Left lung (tissue), 10 donors: ENCODE data around the gene ADCY2. TPM values are rescaled to one million over a fixed set of nuclear protein-coding genes. Genes with fewer than 3 reads are reported as not detected.

Source experiments
- ATAC-seq: fragments of 200-7000 bp; cut with Tn5 transposase; one replicate; pipeline ENCODE4 v1.9.1; 2020; ENCODE audit warnings: moderate library complexity
- DNase-seq, 4 donors: peaks; one replicate each; pipeline ENCODE4 v3.0.0-alpha.2; 2013 to 2020
- H3K27ac ChIP-seq, 2 donors: fragments of 200-600 bp; sonication (generic) in 1 of 2; one replicate each; pipeline versions ENCODE4 v1.5.0 to v1.8.0; 2020 to 2021
- H3K27me3 ChIP-seq, 2 donors: fragments of 200-600 bp; sonication (generic) in 1 of 2; one replicate each; pipeline versions ENCODE4 v1.5.0 to v1.8.0; 2020 to 2021
- H3K36me3 ChIP-seq, 2 donors: fragments of 200-600 bp; sonication (generic) in 1 of 2; one replicate each; pipeline versions ENCODE4 v1.5.0 to v1.8.0; 2020 to 2021
- H3K4me1 ChIP-seq, 2 donors: fragments of 200-600 bp; one replicate each; pipeline ENCODE4 v1.8.0; 2021
- H3K4me3 ChIP-seq, 2 donors: fragments of 200-600 bp; sonication (generic) in 1 of 2; one replicate each; pipeline versions ENCODE4 v1.5.0 to v1.8.0; 2020 to 2021; ENCODE audit warnings: mild to moderate bottlenecking in 1 of 2
- H3K9me3 ChIP-seq, 2 donors: fragments of 200-600 bp; sonication (generic) in 1 of 2; one replicate each; pipeline versions ENCODE4 v1.5.0 to v1.8.0; 2020 to 2021
- intact Hi-C, 2 donors: fragments of 100-400 bp; cut with DNase I; formaldehyde crosslinking; loops; one replicate each; pipeline versions ENCODE4 v1.11.2 to v1.14.2; 2022
- polyA plus RNA-seq, 6 donors: library from polyadenylated mRNA; unstranded; fragments of 120-200 nt; gene quantifications; one replicate each; pipeline ENCODE4 v1.2.1, GENCODE V29; 2013; ENCODE audit not compliant: insufficient read length in 6 of 6
- total RNA-seq, 2 donors: library from RNA; stranded (reverse); fragmentation: NEBNext Ultra II Directional; extraction: Animal tissue kit (Norgen Biotek cat#: 25700); gene quantifications; one replicate each; pipeline ENCODE4 v1.2.1, GENCODE V29; 2021
- TF ChIP-seq, protein P1 (sequence below), 2 donors: fragments of 200-600 bp; sonication (generic) in 1 of 2; IDR thresholded peaks; one replicate each; pipeline versions ENCODE4 v1.5.0 to v1.8.0; 2021; ENCODE audit warnings: antibody characterized with exemption in 2 of 2
- donor health status: DM: no; HTN: yes; CAD: no.
- donor health status: DM: no; HTN: no; CAD: no.

The ADCY2 gene
- total and polyA plus RNA-seq, 8 donors, result 0.34 to 14.0 (median 9.6) TPM

DNA sequence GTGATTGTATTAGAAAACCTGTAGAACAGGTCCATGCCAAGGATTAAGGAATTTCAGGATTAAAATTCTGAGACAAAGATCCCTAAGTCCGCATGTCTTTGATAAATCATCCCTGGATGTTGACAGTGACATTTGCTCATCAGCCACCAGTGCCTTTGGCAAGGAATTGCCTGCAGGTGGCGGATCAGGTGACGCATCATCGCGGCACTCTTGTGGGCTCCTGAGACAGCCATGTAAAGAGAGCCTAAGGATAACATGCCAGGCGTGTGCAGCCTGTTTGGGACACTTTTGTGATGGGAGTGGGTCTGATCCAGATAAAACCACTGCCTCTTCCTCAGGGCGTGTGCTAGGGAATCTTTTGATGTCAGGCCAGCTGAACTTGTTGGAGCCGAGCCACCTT is 40.6 kb downstream of the ADCY2 start:
- Histone ChIP-seq H3K4me1 (no peaks in the 10 kb centered on the region), H3K4me3 (no peak overlapping the region), H3K36me3 (no peaks in the 10 kb centered on the region), H3K27me3 (no peaks in the 10 kb centered on the region), H3K27ac (no peak overlapping the region), H3K9me3 (peaks cover 0 to 5% of the 10 kb centered on the region in 2 donors)
- DNase-seq, result no peak
- intact Hi-C loops, result no loop called here
- ATAC-seq, result no peak
- TF ChIP-seq, protein P1, sequence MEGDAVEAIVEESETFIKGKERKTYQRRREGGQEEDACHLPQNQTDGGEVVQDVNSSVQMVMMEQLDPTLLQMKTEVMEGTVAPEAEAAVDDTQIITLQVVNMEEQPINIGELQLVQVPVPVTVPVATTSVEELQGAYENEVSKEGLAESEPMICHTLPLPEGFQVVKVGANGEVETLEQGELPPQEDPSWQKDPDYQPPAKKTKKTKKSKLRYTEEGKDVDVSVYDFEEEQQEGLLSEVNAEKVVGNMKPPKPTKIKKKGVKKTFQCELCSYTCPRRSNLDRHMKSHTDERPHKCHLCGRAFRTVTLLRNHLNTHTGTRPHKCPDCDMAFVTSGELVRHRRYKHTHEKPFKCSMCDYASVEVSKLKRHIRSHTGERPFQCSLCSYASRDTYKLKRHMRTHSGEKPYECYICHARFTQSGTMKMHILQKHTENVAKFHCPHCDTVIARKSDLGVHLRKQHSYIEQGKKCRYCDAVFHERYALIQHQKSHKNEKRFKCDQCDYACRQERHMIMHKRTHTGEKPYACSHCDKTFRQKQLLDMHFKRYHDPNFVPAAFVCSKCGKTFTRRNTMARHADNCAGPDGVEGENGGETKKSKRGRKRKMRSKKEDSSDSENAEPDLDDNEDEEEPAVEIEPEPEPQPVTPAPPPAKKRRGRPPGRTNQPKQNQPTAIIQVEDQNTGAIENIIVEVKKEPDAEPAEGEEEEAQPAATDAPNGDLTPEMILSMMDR (IDR thresholded peaks at IDR 0.05), result no peak

DNA sequence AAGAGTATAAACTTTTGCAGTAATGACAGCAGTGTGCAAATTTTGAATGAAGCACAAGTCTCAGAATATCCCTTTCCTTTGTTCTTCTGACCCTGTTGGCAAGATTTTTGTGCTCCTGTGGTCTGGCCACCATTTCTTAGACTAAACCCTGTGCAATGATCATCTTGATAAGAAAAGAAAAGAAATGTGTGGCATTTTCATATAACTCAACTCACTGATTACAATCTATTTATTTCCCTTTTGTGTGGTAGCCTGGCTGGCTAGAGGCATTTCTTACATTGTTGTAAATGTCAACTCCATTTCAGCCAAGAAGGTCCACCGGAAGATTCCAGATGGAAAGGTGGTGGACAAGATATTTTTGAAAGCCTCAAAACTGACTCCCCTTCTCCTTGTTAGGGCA is 41.9 kb downstream of the ADCY2 start:
- H3K36me3 ChIP-seq, result no peaks in the 10 kb centered on the region
- TF ChIP-seq, protein P1 (IDR thresholded peaks at IDR 0.05), result no peak
- ATAC-seq (no peak), DNase-seq (no peak)
- no peak overlapping the region for H3K27ac ChIP-seq
- peaks cover 0 to 5% of the 10 kb centered on the region in 2 donors for H3K9me3 ChIP-seq
- intact Hi-C loops, result no loop called here
- no peak overlapping the region for H3K4me3 ChIP-seq
- no peaks in the 10 kb centered on the region for H3K27me3 ChIP-seq
- H3K4me1 ChIP-seq, result no peaks in the 10 kb centered on the region

DNA sequence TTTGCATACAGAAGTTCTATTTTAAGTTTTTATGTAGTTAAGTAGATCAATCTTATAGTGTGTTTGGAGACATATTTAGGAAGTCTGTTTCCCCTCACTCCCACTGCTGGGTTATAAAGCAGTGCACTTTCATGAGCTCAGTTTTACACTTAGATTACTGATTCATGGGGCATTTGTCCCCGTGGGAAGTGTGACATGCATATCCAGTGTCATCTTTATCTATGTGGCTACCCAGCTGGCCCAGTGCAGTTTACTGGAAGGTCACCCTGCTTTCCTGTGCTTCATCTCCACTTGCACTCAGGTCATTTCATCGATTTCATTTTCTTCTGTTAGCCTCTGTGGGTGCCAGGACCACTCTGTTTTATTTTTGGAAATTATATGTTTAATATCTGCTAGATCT is 49.1 kb downstream of the ADCY2 start:
- no peak overlapping the region for H3K27ac ChIP-seq
- H3K4me3 ChIP-seq, result no peak overlapping the region

DNA sequence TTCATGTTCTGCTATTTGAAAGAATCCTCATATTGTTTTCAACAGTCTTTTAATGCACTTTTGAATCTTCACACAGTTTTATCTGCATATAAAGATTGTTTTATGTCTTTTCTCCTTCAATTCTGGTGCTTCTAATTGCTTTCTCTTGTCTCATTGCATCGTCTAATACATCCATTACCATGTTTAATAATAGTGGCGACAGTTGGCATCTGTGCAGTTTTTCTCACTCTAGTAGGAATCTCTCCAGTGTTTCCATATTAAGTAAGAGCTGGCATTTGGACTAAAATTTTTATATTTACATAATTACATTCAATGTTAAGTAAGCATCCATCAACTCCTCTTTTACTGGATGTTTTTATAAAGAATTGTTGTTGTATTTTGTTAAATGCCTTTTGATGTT is 49.9 kb downstream of the ADCY2 start:
- no peak for ATAC-seq
- H3K4me3 ChIP-seq, result no peak overlapping the region
- TF ChIP-seq, protein P1 (IDR thresholded peaks at IDR 0.05), result no peak
- H3K36me3 ChIP-seq, result no peaks in the 10 kb centered on the region
- no peaks in the 10 kb centered on the region for H3K4me1 ChIP-seq
- H3K9me3 ChIP-seq, result no peaks in the 10 kb centered on the region
- intact Hi-C loops, result no loop called here
- DNase-seq, result no peak
- no peaks in the 10 kb centered on the region for H3K27me3 ChIP-seq
- H3K27ac ChIP-seq, result no peak overlapping the region

More for the DNA sequence above, 49.1 kb downstream of the ADCY2 start:
- ATAC-seq (no peak), DNase-seq (no peak)
- no peaks in the 10 kb centered on the region for H3K4me1 ChIP-seq
- intact Hi-C loops, result no loop called here
- H3K9me3 ChIP-seq, result no peaks in the 10 kb centered on the region
- H3K27me3 ChIP-seq, result no peaks in the 10 kb centered on the region
- TF ChIP-seq, protein P1 (IDR thresholded peaks at IDR 0.05), result no peak
- H3K36me3 ChIP-seq, result no peaks in the 10 kb centered on the region

DNA sequence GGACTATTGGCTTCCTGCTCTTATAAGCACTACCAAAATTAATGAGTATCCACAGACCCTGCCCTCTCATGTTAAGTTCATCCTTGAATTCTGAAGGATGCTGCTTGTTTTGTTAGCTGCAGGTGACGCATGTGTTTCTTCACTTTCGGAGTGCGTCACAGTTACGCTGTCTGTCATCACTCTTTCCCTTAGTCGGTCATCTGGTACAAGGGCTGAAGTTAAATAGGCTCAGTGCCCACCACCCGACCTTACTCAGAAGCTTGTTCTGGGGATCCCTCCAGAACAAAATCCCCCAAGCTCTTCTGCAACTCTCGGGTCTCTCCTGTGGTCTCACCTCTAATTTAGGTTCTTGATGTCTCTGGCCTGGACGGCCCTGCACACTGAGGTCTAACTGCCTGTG is 51.0 kb downstream of the ADCY2 start:
- H3K36me3 ChIP-seq, result no peaks in the 10 kb centered on the region
- H3K9me3 ChIP-seq, result no peaks in the 10 kb centered on the region
- H3K4me1 ChIP-seq, result no peaks in the 10 kb centered on the region
- H3K27ac ChIP-seq, result no peak overlapping the region
- no peak overlapping the region for H3K4me3 ChIP-seq
- H3K27me3 ChIP-seq, result no peaks in the 10 kb centered on the region
- ATAC-seq, result no peak
- TF ChIP-seq, protein P1 (IDR thresholded peaks at IDR 0.05), result no peak
- intact Hi-C loops, result no loop called here
- no peak for DNase-seq
